ENCODE data around the gene GMEB1. TPM values are rescaled to one million over a fixed set of nuclear protein-coding genes. Genes with fewer than 3 reads are reported as not detected.

The GMEB1 gene
- total and polyA plus RNA-seq, 2 donors (not counting 3 experiments of a cell fraction or from before 2014, with no cell fraction given): 8.1 to 16.0 TPM

- TF ChIP-seq, protein P1, sequence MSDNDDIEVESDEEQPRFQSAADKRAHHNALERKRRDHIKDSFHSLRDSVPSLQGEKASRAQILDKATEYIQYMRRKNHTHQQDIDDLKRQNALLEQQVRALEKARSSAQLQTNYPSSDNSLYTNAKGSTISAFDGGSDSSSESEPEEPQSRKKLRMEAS (IDR thresholded peaks at IDR 0.05; ENCODE audit: insufficient read depth, insufficient read length): no peak
- TF ChIP-seq EZH2 (IDR thresholded peaks at IDR 0.05; ENCODE audit: borderline replicate concordance, low read depth, low read length, severe bottlenecking): no peak
- H3K4me2 ChIP-seq (ENCODE audit: insufficient read depth, low read length): no peak overlapping the region
- H3K9ac ChIP-seq (replicated peaks; ENCODE audit: extremely low read depth, insufficient read depth, low read length): no peak overlapping the region
- H3K36me3 ChIP-seq (ENCODE audit: control insufficient read depth in 2 of 2, extremely low read depth in 1 of 2, insufficient read depth in 2 of 2, low read length in 2 of 2): no peaks in the 10 kb centered on the region
- intact Hi-C loops (cut with micrococcal nuclease): no loop called here
- peaks cover under 1% of the 10 kb centered on the region for H3K79me2 ChIP-seq (ENCODE audit: control insufficient read depth, insufficient read depth, low read length)
- FAIRE-seq (no peak), DNase-seq (ENCODE audit: low read depth, low spot score) (no peak)
- ChIA-PET POLR2A (interaction anchor here (0.7 kb wide), 1 partner anchor 15 kb away, joined by 3 read pairs; the partner anchor contains the start of gene RNU11), CTCF (no interaction called here)
- H2AFZ ChIP-seq (ENCODE audit: low read depth, low read length): no peak overlapping the region
- H3K4me3 ChIP-seq (replicated peaks in 1 of 3; ENCODE audit: insufficient read depth in 1 of 3, low read depth in 1 of 3, low read length in 3 of 3): no peak overlapping the region
- H4K20me1 ChIP-seq (replicated peaks; ENCODE audit: control insufficient read depth, extremely low read depth, insufficient read depth, low read length): no peaks in the 10 kb centered on the region
- dilution Hi-C loops (cut with MboI; ENCODE audit: extremely low pct_ligation_motif_present, low sequenced_read_pairs): no loop called here
- H3K27me3 ChIP-seq (ENCODE audit: control insufficient read depth in 2 of 2, insufficient read depth in 2 of 2, low read length in 2 of 2): no peaks in the 10 kb centered on the region
- no TSS peak for BruUV-seq (replicated peaks)
- peaks cover 6% of the 10 kb centered on the region for H3K4me1 ChIP-seq (ENCODE audit: control insufficient read depth, extremely low read depth, insufficient read depth, low read length)
- no peaks in the 10 kb centered on the region for H3K9me3 ChIP-seq (replicated peaks; ENCODE audit: control insufficient read depth, insufficient read depth, low read length)
- H3K9me1 ChIP-seq (replicated peaks; ENCODE audit: control insufficient read depth, extremely low read depth, insufficient read depth, low read length): no peaks in the 10 kb centered on the region
- H3K27ac ChIP-seq (ENCODE audit: insufficient read depth, low read depth, low read length): no peak overlapping the region
Measured at GRCh38 chr1:28663871-28664470, 4.6 kb upstream of the GMEB1 start.

GRCh38 chr1:28666806-28667205 lies 1.8 kb upstream of the GMEB1 start:
- TF ChIP-seq POLR2A (IDR thresholded peaks at IDR 0.05; ENCODE audit: low read depth, low read length) (no peak), GATA2 (IDR thresholded peaks at IDR 0.05; ENCODE audit: insufficient read depth, insufficient read length, low read depth, low read length) (no peak), POLR2AphosphoS5 (IDR thresholded peaks at IDR 0.05; ENCODE audit: insufficient read depth, low read depth, low read length) (no peak)
- TF ChIP-seq, protein P1 (IDR thresholded peaks at IDR 0.05; ENCODE audit: insufficient read depth, insufficient read length): no peak
- H3K9me3 ChIP-seq (replicated peaks; ENCODE audit: control insufficient read depth, insufficient read depth, low read length): no peaks in the 10 kb centered on the region
- FAIRE-seq (no peak), DNase-seq (ENCODE audit: low read depth, low spot score) (no peak)
- ChIA-PET CTCF (no interaction called here), POLR2A (interaction anchor here (3.0 kb wide), 1 partner anchor 18 kb away, joined by 35 read pairs; the partner anchor contains the start of gene RNU11)
- peaks cover 12% of the 10 kb centered on the region for H3K4me1 ChIP-seq (ENCODE audit: control insufficient read depth, extremely low read depth, insufficient read depth, low read length)
- no peak overlapping the region for H3K4me3 ChIP-seq (replicated peaks in 1 of 3; ENCODE audit: insufficient read depth in 1 of 3, low read depth in 1 of 3, low read length in 3 of 3)
- no peak overlapping the region for H2AFZ ChIP-seq (ENCODE audit: low read depth, low read length)
- no peaks in the 10 kb centered on the region for H3K36me3 ChIP-seq (ENCODE audit: control insufficient read depth in 2 of 2, extremely low read depth in 1 of 2, insufficient read depth in 2 of 2, low read length in 2 of 2)
- intact Hi-C loops (cut with micrococcal nuclease) (no loop called here), dilution Hi-C loops (cut with MboI; ENCODE audit: extremely low pct_ligation_motif_present, low sequenced_read_pairs) (no loop called here)
- no TSS peak for BruUV-seq (replicated peaks)
- no peaks in the 10 kb centered on the region for H3K9me1 ChIP-seq (replicated peaks; ENCODE audit: control insufficient read depth, extremely low read depth, insufficient read depth, low read length)
- H3K27ac ChIP-seq (ENCODE audit: insufficient read depth, low read depth, low read length): no peak overlapping the region
- peaks cover 23% of the 10 kb centered on the region for H3K79me2 ChIP-seq (ENCODE audit: control insufficient read depth, insufficient read depth, low read length)
- no peaks in the 10 kb centered on the region for H3K27me3 ChIP-seq (ENCODE audit: control insufficient read depth in 2 of 2, insufficient read depth in 2 of 2, low read length in 2 of 2)
- H3K9ac ChIP-seq (replicated peaks; ENCODE audit: extremely low read depth, insufficient read depth, low read length): no peak overlapping the region
- H4K20me1 ChIP-seq (replicated peaks; ENCODE audit: control insufficient read depth, extremely low read depth, insufficient read depth, low read length): no peaks in the 10 kb centered on the region
- no peak overlapping the region for H3K4me2 ChIP-seq (ENCODE audit: insufficient read depth, low read length)
